Right renal pelvis (tissue), 4 donors: Measurements from ENCODE around the gene EDDM3A. TPM values are rescaled to one million over a fixed set of nuclear protein-coding genes. Genes with fewer than 3 reads are reported as not detected.
"Not testable (repeated sequence)": the region's sequence is repeated elsewhere in the genome, so short reads cannot be mapped to it uniquely, and the experiment has no call there.

Source experiments
- DNase-seq, 4 donors: peaks; one replicate each; pipeline ENCODE4 v3.0.0-alpha.2; 2013; ENCODE audit warnings: low read depth in 4 of 4, low spot score in 3 of 4, missing footprints in 1 of 4
- polyA plus RNA-seq, 4 donors: library from polyadenylated mRNA; unstranded; fragments of 120-200 nt; gene quantifications; one replicate each; pipeline ENCODE4 v1.2.1, GENCODE V29; 2013; ENCODE audit not compliant: insufficient read length in 4 of 4

The EDDM3A gene, protein sequence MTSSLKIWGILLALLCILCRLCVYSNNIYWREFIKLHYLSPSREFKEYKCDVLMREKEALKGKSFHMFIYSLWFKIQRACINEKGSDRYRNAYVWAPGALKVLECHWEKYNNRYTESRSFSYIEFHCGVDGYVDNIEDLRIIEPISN
- polyA plus RNA-seq: under 1 TPM in 3 of 4 donors, not detected in 1; 0.14 to 0.29 (median 0.22) TPM

- DNase-seq: no peak
Observed at GRCh38 chr14:20745571-20746358, at the start of gene EDDM3A. Gene EDDM3A (plus strand): TSS chr14:20745887. CDS start chr14:20747581, 1,694 bp downstream.

GRCh38 chr14:20696764-20697163 is 48.9 kb upstream of the EDDM3A start:
- no peak for DNase-seq

- DNase-seq: peak in 2 of 4 donors; percentile 44 to 68
Observed at GRCh38 chr14:20697273-20698017, 48.2 kb upstream of the EDDM3A start.

DNA sequence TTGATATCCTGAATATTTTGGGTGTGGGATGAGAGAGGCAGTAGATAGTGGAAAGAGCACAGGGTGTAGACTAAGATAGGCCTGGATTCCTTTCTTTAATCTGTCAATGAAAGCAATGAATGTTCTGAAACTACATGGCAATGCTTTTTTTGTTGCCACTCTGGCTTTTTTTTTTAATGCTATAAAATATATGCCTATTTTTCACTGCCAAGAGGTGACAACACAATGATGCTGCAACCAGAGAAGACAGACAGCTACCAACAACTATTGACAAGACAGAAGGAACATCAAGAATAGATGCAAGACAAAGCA is 47.7 kb upstream of the EDDM3A start:
- no peak for DNase-seq

- DNase-seq: no peak
Observed at GRCh38 chr14:20698934-20699333, 46.8 kb upstream of the EDDM3A start.

- no peak for DNase-seq
Observed at GRCh38 chr14:20699931-20700330, 45.8 kb upstream of the EDDM3A start.

GRCh38 chr14:20700965-20701364 is 44.7 kb upstream of the EDDM3A start:
- not testable (repeated sequence) for DNase-seq

DNA sequence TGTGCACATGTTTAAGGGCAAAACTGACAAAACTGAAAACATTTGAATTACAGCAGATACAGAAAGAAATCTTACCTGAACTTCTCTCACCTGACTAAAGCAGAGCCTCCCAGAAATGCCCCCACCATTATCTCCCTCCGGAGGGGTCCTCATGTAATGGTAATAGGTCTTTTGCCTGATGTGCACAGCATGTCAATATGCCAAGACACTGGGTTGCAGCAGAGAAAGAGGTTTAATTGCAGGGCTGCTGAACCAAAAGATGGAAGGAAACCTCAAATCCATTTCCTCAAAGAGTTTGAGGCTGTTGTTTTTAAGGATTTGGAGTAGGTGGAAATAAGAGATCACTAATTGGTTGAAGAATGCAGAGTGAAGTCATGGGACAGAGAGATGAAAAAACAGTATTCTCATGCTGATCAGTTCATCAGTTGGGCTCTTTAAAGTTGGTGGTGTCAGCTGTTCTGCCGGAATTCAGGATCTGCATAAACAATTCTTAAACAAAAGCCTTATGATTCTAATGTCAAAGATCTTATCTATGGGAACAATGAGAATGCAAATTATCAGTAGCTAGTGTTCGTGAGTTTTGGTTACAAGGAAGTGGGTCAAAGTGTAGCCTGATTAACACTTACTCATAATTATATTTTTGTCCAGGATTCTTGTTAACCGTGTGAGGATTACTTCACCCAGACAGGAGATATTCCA is 38.9 kb upstream of the EDDM3A start:
- no peak for DNase-seq

GRCh38 chr14:20707622-20708021 is 38.1 kb upstream of the EDDM3A start:
- no peak for DNase-seq

- no peak for DNase-seq
Observed at GRCh38 chr14:20711261-20711660, 34.4 kb upstream of the EDDM3A start.

GRCh38 chr14:20711685-20712084 is 34.0 kb upstream of the EDDM3A start:
- no peak for DNase-seq

GRCh38 chr14:20712904-20713303 is 32.8 kb upstream of the EDDM3A start:
- DNase-seq: no peak

- DNase-seq: no peak
Observed at GRCh38 chr14:20714593-20715250, 31.0 kb upstream of the EDDM3A start.

DNA sequence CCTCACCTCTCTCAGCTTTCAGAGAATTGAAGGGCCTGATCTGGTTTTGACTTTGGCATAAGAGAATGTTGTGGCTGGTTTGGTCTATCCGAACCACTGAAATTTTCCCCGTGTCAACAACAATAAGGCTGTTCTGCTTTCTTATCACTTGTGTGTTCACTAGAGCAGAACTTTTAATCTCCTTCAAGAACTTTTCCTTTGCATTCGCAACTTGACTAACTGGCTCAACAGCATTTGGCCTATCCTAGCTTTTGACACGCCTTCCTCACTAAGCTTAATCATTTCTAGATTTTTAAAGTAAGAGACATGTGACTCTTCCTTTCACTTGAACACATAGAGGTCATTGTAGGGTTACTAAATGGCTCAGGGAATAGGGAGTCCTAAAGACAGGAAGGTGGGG is 25.9 kb upstream of the EDDM3A start:
- peak; percentile 23 to 61 (median 56) for DNase-seq

DNA sequence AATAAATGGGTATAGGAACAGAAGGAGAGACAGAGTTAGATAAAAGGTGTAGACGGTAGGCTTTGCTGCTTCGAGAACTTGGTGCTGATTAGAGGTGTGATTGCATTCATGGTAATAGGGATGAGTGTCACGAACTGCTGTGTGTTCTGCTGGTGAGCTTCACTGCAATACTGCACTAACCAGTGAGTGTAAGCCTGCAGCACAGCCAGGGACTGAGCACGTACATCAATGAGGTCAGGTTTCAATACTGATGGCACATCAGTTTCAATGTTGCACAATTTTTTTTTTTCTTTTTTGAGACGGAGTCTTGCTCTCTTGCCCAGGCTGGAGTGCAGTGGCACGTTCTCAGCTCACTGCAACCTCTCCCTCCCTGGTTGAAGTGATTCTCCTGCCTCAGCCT is 24.9 kb upstream of the EDDM3A start:
- DNase-seq: no peak

- DNase-seq: no peak
Observed at GRCh38 chr14:20722016-20722415, 23.7 kb upstream of the EDDM3A start.

DNA sequence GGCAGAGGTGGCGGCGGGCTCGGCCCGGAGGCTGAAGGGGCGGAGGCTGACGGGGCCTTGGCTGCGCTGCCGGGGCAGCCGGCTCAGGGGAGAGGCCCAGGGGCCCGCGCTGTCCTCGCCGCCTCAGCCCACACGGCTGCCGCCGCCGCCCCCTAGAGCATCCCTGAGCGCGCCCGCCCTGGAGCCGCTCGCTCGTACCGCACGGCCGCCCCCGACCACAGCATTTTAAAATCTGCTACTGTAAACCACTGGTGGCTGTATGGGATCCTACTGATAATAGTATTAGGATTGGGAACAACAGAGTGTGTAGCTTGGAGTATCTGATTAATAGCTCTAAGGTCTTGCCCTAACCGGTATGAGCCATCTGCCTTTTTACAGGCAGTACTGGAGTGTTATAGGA is 22.2 kb upstream of the EDDM3A start:
- no peak for DNase-seq

- DNase-seq: not testable (repeated sequence)
Observed at GRCh38 chr14:20726121-20726520, 19.6 kb upstream of the EDDM3A start.

DNA sequence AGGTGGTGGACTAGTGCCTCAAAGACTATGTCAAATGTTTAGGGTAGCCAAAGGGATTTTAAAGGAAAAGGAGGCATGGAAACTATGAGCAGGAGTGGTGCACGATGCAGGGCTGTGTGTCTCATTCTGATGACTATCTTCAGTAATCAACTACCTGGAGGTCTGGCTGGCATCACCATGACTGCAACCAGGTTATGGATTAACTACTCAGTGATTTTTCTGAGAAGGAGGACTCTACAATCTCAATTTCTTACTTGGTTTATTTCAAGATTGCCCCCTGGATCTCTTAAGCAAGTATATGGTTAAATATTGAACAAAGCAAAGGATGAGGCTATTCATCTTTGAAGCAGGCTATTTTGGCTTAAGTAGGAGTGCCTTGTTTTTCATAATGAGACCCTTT is 19.2 kb upstream of the EDDM3A start:
- DNase-seq: no peak

GRCh38 chr14:20730891-20731290 is 14.8 kb upstream of the EDDM3A start:
- DNase-seq: no peak

DNA sequence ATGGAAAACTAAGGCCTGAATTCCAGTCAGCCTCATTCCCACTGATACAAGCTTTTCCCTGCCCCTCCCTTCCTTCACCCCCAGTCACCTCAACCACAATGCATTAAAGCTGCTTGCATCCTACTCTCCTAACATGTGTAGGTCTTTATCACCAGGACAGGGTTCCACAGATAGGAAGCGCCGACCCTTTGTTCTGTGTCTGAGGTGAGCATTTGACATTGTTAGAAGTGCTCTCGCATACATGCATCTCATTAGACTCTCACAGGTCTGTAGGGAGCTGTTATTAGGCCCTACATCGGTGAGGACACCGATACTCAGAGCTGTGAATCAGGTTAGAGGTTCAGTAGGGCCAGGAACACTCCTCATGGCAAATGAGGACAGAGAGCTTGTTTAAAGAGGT is 13.2 kb upstream of the EDDM3A start:
- DNase-seq: no peak
